HG03039 (cell line): Measurements from ENCODE around the gene UFD1.

Experiments
- ATAC-seq: cut with Tn5 transposase; IDR thresholded peaks from one replicate; pipeline ENCODE4 v1.9.1; 2021; ENCODE audit warnings: mild to moderate bottlenecking, moderate library complexity; ENCODE audit not compliant: unreplicated experiment

UFD1 gene

DNA sequence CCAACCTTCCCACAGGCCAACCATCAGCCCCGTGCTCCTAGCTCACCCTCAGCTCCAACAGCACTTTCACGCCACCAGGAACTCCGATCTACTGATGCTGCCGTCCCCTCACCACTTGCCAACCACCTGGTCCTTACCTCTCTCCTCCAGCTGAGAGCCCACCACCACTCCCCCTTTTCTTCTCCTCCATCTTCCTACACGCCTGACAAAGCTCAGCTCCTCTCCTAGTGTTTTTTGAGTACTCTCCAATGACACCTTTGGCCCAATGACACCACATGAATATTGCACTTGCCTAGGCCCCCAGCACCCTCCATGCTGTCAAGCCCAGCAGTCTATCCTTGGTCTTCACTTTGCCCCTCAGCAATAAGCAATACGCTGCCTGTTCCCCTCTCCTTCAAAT, 78.1 kb downstream of the UFD1 start:
- ATAC-seq: no peak
